Peyer's patch (tissue), 4 donors: ENCODE measurements around the gene TXNL1.

Experiments used
- POLR2A ChIP-seq, 2 donors: fragments of 450-650 bp; IDR thresholded peaks; one replicate each; pipeline ENCODE4 v1.5.1; 2017; ENCODE audit warnings: antibody characterized with exemption in 2 of 2, mild to moderate bottlenecking in 2 of 2, moderate library complexity in 2 of 2
- TF ChIP-seq, protein P1 (sequence below), 6 experiments: fragments of 450-650 bp in 4 of 6; fragments of 200-600 bp in 2 of 6; sonication (generic) in 1 of 6; IDR thresholded peaks; one replicate each; pipeline ENCODE4 v1.5.1; 2017 to 2019; ENCODE audit warnings: antibody characterized with exemption in 6 of 6, mild to moderate bottlenecking in 3 of 6, moderate library complexity in 1 of 6

DNA sequence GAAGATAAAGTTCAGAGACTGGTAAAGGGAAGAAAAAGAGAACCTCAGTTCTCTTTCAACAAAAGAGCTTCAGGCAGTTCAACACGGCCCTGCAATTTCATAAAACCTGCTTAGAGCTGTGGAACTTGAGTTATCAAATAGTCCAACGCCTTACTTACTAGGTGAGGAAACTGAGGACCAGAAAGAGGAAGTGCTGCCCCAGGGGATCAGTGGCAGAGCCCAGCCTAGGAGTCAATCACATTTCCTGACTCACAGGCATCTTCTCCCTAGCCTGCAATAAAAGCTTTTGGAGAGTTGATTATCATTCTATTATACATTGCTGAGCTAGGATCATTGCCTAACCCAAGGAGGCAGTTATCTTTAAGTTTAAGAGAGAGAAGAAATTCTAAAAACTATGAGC lies 77.4 kb downstream of the TXNL1 start:
- TF ChIP-seq, protein P1, sequence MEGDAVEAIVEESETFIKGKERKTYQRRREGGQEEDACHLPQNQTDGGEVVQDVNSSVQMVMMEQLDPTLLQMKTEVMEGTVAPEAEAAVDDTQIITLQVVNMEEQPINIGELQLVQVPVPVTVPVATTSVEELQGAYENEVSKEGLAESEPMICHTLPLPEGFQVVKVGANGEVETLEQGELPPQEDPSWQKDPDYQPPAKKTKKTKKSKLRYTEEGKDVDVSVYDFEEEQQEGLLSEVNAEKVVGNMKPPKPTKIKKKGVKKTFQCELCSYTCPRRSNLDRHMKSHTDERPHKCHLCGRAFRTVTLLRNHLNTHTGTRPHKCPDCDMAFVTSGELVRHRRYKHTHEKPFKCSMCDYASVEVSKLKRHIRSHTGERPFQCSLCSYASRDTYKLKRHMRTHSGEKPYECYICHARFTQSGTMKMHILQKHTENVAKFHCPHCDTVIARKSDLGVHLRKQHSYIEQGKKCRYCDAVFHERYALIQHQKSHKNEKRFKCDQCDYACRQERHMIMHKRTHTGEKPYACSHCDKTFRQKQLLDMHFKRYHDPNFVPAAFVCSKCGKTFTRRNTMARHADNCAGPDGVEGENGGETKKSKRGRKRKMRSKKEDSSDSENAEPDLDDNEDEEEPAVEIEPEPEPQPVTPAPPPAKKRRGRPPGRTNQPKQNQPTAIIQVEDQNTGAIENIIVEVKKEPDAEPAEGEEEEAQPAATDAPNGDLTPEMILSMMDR (IDR thresholded peaks at IDR 0.05) = no peak
- no peak for TF ChIP-seq POLR2A (IDR thresholded peaks at IDR 0.05)
